HG03354 (cell line): ENCODE results near the gene DAO.
"Not testable (repeated sequence)": the region's sequence is repeated elsewhere in the genome, so short reads cannot be mapped to it uniquely, and the experiment has no call there.

Source experiments
- ATAC-seq: cut with Tn5 transposase; IDR thresholded peaks from one replicate; pipeline ENCODE4 v1.9.1; 2021; ENCODE audit warnings: mild to moderate bottlenecking; ENCODE audit not compliant: unreplicated experiment, poor library complexity, severe bottlenecking

The DAO gene

GRCh38 chr12:108866083-108866482 is 13.8 kb upstream of the DAO start:
- ATAC-seq = not testable (repeated sequence)

GRCh38 chr12:108868781-108869180 is 11.1 kb upstream of the DAO start:
- ATAC-seq = no peak

GRCh38 chr12:108875280-108875679 is 4.6 kb upstream of the DAO start:
- ATAC-seq = no peak

- ATAC-seq = no peak
Observed at GRCh38 chr12:108875682-108876361, 4.1 kb upstream of the DAO start.

GRCh38 chr12:108876550-108876949 is 3.3 kb upstream of the DAO start:
- no peak for ATAC-seq

GRCh38 chr12:108881953-108882352 is 2.1 kb downstream of the DAO start:
- ATAC-seq = no peak

GRCh38 chr12:108884116-108885012 is 4.5 kb downstream of the DAO start:
- no peak for ATAC-seq

- no peak for ATAC-seq
Observed at GRCh38 chr12:108886873-108887629, 7.2 kb downstream of the DAO start.

- ATAC-seq = no peak
Observed at GRCh38 chr12:108888031-108888430, 8.1 kb downstream of the DAO start.

GRCh38 chr12:108890208-108890607 is 10.3 kb downstream of the DAO start:
- ATAC-seq = no peak

GRCh38 chr12:108895220-108895802 is 15.4 kb downstream of the DAO start:
- no peak for ATAC-seq

- no peak for ATAC-seq
Observed at GRCh38 chr12:108896336-108896735, 16.4 kb downstream of the DAO start.

- no peak for ATAC-seq
Observed at GRCh38 chr12:108896817-108897216, 16.9 kb downstream of the DAO start.

GRCh38 chr12:108899145-108899544 is 19.3 kb downstream of the DAO start:
- no peak for ATAC-seq

- ATAC-seq = no peak
Observed at GRCh38 chr12:108905725-108906124, 25.8 kb downstream of the DAO start.

- ATAC-seq = no peak
Observed at GRCh38 chr12:108906971-108907370, 27.1 kb downstream of the DAO start.

GRCh38 chr12:108907839-108908351 is 28.0 kb downstream of the DAO start:
- ATAC-seq = no peak

GRCh38 chr12:108910336-108910735 is 30.4 kb downstream of the DAO start:
- ATAC-seq = no peak

- no peak for ATAC-seq
Observed at GRCh38 chr12:108911915-108912314, 32.0 kb downstream of the DAO start.

- ATAC-seq = no peak
Observed at GRCh38 chr12:108912361-108912760, 32.5 kb downstream of the DAO start.
